HCT116 (cell line): Measurements from ENCODE around the gene PRDM2. TPM values are rescaled to one million over a fixed set of nuclear protein-coding genes. Genes with fewer than 3 reads are reported as not detected.

Source experiments
- ATAC-seq: fragments of 200-7000 bp; cut with Tn5 transposase; 2 replicates; pipeline ENCODE4 v1.9.1; 2020; ENCODE audit warnings: mild to moderate bottlenecking, moderate library complexity
- BruUV-seq: library from RNA; stranded (reverse); fragments of 400-500 nt; replicated peaks from 2 replicates; lab custom pipeline; 2021; lab: Mats Ljungman, UMichigan
- CTCF ChIA-PET: fragments of 300-600 bp; sonication (Branson Sonifier 250); formaldehyde crosslinking; loops from one replicate; lab custom pipeline; 2021; ENCODE audit warnings: antibody characterized with exemption; lab: Charles Lee
- POLR2A ChIA-PET: fragments of 300-600, 350-600 bp; sonication (Branson Sonifier 250); formaldehyde crosslinking; loops from one replicate; lab custom pipeline; 2021; ENCODE audit warnings: antibody characterized with exemption; lab: Charles Lee
- RAD21 ChIA-PET, 2 experiments: fragments of 300-600 bp; sonication (Branson Sonifier 250); formaldehyde crosslinking; loops; one replicate each; lab custom pipeline; 2023; ENCODE audit warnings: low total read pairs in 2 of 2; ENCODE audit not compliant: uncharacterized antibody in 2 of 2, unreplicated experiment in 2 of 2, low non-redundant PET in 1 of 2; lab: Charles Lee
- DNase-seq: peaks from one replicate; pipeline ENCODE4 v3.0.0-alpha.2; 2010; ENCODE audit warnings: low read depth, low spot score
- H2AFZ ChIP-seq: fragments of 200-600 bp; shearing (Covaris generic), sonication (generic); 2 replicates; pipeline ENCODE4 v1.6.1; 2017; ENCODE audit warnings: low read depth, mixed run types, mixed read lengths, antibody characterized with exemption, low read length; ENCODE audit not compliant: poor library complexity, severe bottlenecking
- H3K27ac ChIP-seq: 2 replicates; pipeline ENCODE4 v1.5.1; 2012; ENCODE audit warnings: low read depth, low read length
- H3K27me3 ChIP-seq: fragments of 200-600 bp; sonication (generic); 2 replicates; pipeline ENCODE4 v1.6.1; 2016; ENCODE audit warnings: mixed run types, low read length, mixed read lengths; ENCODE audit not compliant: insufficient read depth
- H3K36me3 ChIP-seq, 2 experiments: fragments of 200-500 bp in 1 of 2; fragments of 200-600 bp in 1 of 2; sonication (Bioruptor generic) in 1 of 2; sonication (generic) in 1 of 2; 2 replicates each; pipeline versions ENCODE4 v1.5.1 to v1.6.1; 2014 to 2016; ENCODE audit warnings: low read length in 2 of 2, inconsistent platforms in 1 of 2, mixed read lengths in 1 of 2, mixed run types in 1 of 2; ENCODE audit not compliant: insufficient read depth in 2 of 2, control insufficient read depth in 1 of 2
- H3K4me1 ChIP-seq, 2 experiments: fragments of 200-600 bp in 1 of 2; sonication (generic) in 1 of 2; 2 replicates each; pipeline versions ENCODE4 v1.5.1 to v1.6.1; 2012 to 2017; ENCODE audit warnings: low read length in 2 of 2, inconsistent platforms in 1 of 2, mild to moderate bottlenecking in 1 of 2, mixed read lengths in 1 of 2, mixed run types in 1 of 2, moderate library complexity in 1 of 2; ENCODE audit not compliant: insufficient read depth in 2 of 2, control insufficient read depth in 1 of 2
- H3K4me2 ChIP-seq: fragments of 200-600 bp; sonication (generic); 2 replicates; pipeline ENCODE4 v1.6.1; 2017; ENCODE audit warnings: mixed run types, low read length, mixed read lengths
- H3K4me3 ChIP-seq, 2 experiments: fragments of 200-600 bp in 1 of 2; sonication (generic) in 1 of 2; replicated peaks in 1 of 2; 2 replicates each; pipeline ENCODE4 v1.5.1; 2011 to 2016; ENCODE audit warnings: low read length in 2 of 2, control low read depth in 1 of 2, low read depth in 1 of 2, mild to moderate bottlenecking in 1 of 2, mixed read lengths in 1 of 2, mixed run types in 1 of 2
- H3K79me2 ChIP-seq: fragments of 200-600 bp; sonication (generic); 2 replicates; pipeline ENCODE4 v1.6.1; 2017; ENCODE audit warnings: mild to moderate bottlenecking, mixed run types, low read length, moderate library complexity, mixed read lengths; ENCODE audit not compliant: insufficient read depth
- H3K9ac ChIP-seq: fragments of 200-600 bp; sonication (generic); 2 replicates; pipeline ENCODE4 v1.6.1; 2016; ENCODE audit warnings: low read length, mixed read lengths
- H3K9me2 ChIP-seq: fragments of 200-600 bp; sonication (generic), shearing (Covaris generic); 2 replicates; pipeline ENCODE4 v1.6.1; 2017; ENCODE audit warnings: mixed run types, mild to moderate bottlenecking, moderate library complexity; ENCODE audit not compliant: insufficient read depth
- H3K9me3 ChIP-seq, 2 experiments: fragments of 200-500 bp in 1 of 2; fragments of 200-600 bp in 1 of 2; sonication (Bioruptor generic) in 1 of 2; sonication (generic) in 1 of 2; 2 replicates each; pipeline ENCODE4 v1.6.1; 2014 to 2017; ENCODE audit warnings: low read length in 2 of 2, mixed read lengths in 2 of 2, inconsistent platforms in 1 of 2, low read depth in 1 of 2, mild to moderate bottlenecking in 1 of 2, mixed run types in 1 of 2, moderate library complexity in 1 of 2; ENCODE audit not compliant: control insufficient read depth in 1 of 2, insufficient read depth in 1 of 2
- H4K20me1 ChIP-seq: fragments of 200-600 bp; sonication (generic), shearing (Covaris generic); 2 replicates; pipeline ENCODE4 v1.6.1; 2017; ENCODE audit warnings: mixed run types, mild to moderate bottlenecking, moderate library complexity; ENCODE audit not compliant: insufficient read depth
- CEBPB ChIP-seq: IDR thresholded peaks from 2 replicates; pipeline ENCODE4 v1.6.1; 2012; ENCODE audit warnings: low read depth
- EGR1 ChIP-seq: IDR thresholded peaks from 2 replicates; pipeline ENCODE4 v1.6.1; 2012; ENCODE audit warnings: low read depth
- ELF1 ChIP-seq: IDR thresholded peaks from 2 replicates; pipeline ENCODE4 v1.6.1; 2012; ENCODE audit warnings: low read depth, borderline replicate concordance
- EZH2 ChIP-seq: fragments of 200-600 bp; sonication (generic); IDR thresholded peaks from 2 replicates; pipeline ENCODE4 v1.6.1; 2017; ENCODE audit warnings: antibody characterized with exemption, mixed run types
- JUND ChIP-seq: IDR thresholded peaks from 2 replicates; pipeline ENCODE4 v1.6.1; 2012
- POLR2A ChIP-seq: IDR thresholded peaks from 2 replicates; pipeline ENCODE4 v1.7.0; 2011; ENCODE audit warnings: borderline replicate concordance; ENCODE audit not compliant: insufficient read depth, insufficient read length; ENCODE audit errors: extremely low read depth
- SIN3A ChIP-seq: IDR thresholded peaks from 2 replicates; pipeline ENCODE4 v1.6.1; 2012; ENCODE audit warnings: low read depth
- SP1 ChIP-seq: IDR thresholded peaks from 2 replicates; pipeline ENCODE4 v1.6.1; 2012; ENCODE audit warnings: low read depth
- TCF7L2 ChIP-seq: IDR thresholded peaks from 2 replicates; pipeline ENCODE4 v1.7.0; 2011; ENCODE audit warnings: borderline replicate concordance, inconsistent platforms; ENCODE audit not compliant: insufficient read depth, insufficient read length; ENCODE audit errors: extremely low read depth
- ZNF274 ChIP-seq: fragments of 200-500 bp; sonication (Bioruptor generic); IDR thresholded peaks from 2 replicates; pipeline ENCODE4 v1.6.1; 2014; ENCODE audit warnings: mild to moderate bottlenecking, low read depth, low read length, inconsistent platforms
- intact Hi-C: fragments of 100-400 bp; cut with micrococcal nuclease; formaldehyde crosslinking; loops from 2 replicates; pipeline ENCODE4 v1.10.0; 2022
- total RNA-seq: library from RNA; stranded (reverse); gene quantifications from one replicate; pipeline ENCODE4 v1.2.1, GENCODE V29; 2021; ENCODE audit not compliant: unreplicated experiment
- TF ChIP-seq, protein P1 (sequence below): IDR thresholded peaks from 2 replicates; pipeline ENCODE4 v1.6.1; 2012
- TF ChIP-seq, protein P2 (sequence below), 3 experiments: fragments of 200-600 bp in 1 of 3; sonication (generic) in 1 of 3; IDR thresholded peaks in 2 of 3; conservative IDR thresholded peaks in 1 of 3; 2 replicates each; pipeline ENCODE4 v1.5.1; 2012 to 2017; ENCODE audit warnings: low read depth in 2 of 3, low read length in 2 of 3, antibody characterized with exemption in 1 of 3, borderline replicate concordance in 1 of 3, control low read depth in 1 of 3, mild to moderate bottlenecking in 1 of 3, mixed read lengths in 1 of 3, mixed run types in 1 of 3, moderate library complexity in 1 of 3; ENCODE audit not compliant: insufficient read depth in 1 of 3
- TF ChIP-seq, protein P3 (sequence below): IDR thresholded peaks from 2 replicates; pipeline ENCODE4 v1.6.1; 2012
- TF ChIP-seq, protein P4 (sequence below): IDR thresholded peaks from 2 replicates; pipeline ENCODE4 v1.6.1; 2012; ENCODE audit warnings: low read depth

The PRDM2 gene
- total RNA-seq, 1 experiment from 2014 or later, result 17.3 TPM

DNA sequence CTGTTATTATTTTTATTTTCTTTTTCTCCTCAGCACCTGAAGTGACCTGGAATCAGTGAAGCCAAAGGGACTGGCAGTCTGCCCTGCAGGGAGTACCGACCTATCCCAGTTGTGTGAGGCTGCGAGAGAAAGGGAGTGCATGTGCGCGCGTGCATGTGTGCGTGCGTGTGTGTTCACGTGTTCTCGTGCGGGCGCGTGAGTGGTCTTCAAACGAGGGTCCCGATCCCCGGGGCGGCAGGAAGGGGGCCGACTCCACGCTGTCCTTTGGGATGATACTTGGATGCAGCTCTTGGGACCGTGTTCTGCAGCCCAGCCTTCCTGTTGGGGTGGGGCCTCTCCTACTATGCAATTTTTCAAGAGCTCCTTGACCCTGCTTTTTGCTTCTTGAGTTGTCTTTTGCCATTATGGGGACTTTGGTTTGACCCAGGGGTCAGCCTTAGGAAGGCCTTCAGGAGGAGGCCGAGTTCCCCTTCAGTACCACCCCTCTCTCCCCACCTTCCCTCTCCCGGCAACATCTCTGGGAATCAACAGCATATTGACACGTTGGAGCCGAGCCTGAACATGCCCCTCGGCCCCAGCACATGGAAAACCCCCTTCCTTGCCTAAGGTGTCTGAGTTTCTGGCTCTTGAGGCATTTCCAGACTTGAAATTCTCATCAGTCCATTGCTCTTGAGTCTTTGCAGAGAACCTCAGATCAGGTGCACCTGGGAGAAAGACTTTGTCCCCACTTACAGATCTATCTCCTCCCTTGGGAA, 123.3 kb downstream of the PRDM2 start:
- Histone ChIP-seq H3K9me2 (no peaks in the 10 kb centered on the region), H3K9ac (no peak overlapping the region), H3K27me3 (no peaks in the 10 kb centered on the region), H3K4me1 (no peaks in the 10 kb centered on the region), H3K36me3 (no peaks in the 10 kb centered on the region), H3K9me3 (no peaks in the 10 kb centered on the region), H3K4me3 (no peak overlapping the region), H2AFZ (no peak overlapping the region), H3K27ac (no peak overlapping the region), H4K20me1 (no peaks in the 10 kb centered on the region), H3K4me2 (no peak overlapping the region), H3K79me2 (no peaks in the 10 kb centered on the region)
- RAD21 ChIA-PET, result no interaction called here
- ATAC-seq (no peak), DNase-seq (no peak)
- CTCF ChIA-PET, result no interaction called here
- no TSS peak for BruUV-seq
- intact Hi-C loops, result no loop called here
- POLR2A ChIA-PET, result interaction anchor here (0.6 kb wide), 1 partner anchor 1425 kb away, joined by 3 read pairs; no protein-coding TSS in a partner anchor
- TF ChIP-seq, protein P1, sequence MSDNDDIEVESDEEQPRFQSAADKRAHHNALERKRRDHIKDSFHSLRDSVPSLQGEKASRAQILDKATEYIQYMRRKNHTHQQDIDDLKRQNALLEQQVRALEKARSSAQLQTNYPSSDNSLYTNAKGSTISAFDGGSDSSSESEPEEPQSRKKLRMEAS, result no peak
- TF ChIP-seq SIN3A (no peak), EGR1 (no peak), CEBPB (no peak), SP1 (no peak), JUND (no peak), EZH2 (no peak)

DNA sequence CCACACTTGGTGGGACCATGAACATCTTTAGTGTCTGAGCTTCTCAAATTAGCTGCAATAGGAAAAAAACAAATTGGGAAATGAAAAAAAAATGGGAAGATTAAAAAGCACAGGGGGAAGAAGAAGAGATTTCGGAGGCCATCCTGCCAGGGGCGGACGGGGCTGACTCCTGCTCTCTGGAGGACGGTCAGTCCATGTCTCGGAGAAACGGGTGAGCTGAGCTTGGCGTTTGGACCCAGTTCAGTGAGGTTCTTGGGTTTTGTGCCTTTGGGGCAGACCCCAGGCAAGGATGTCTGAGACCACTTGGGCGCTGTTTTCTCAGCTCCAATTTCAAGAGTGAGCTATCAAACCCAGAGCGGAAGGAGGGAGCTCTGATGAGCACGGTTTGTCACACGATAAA, 123.9 kb downstream of the PRDM2 start:
- Histone ChIP-seq H2AFZ (no peak overlapping the region), H3K4me1 (peaks cover 0 to 5% of the 10 kb centered on the region in 2 experiments; a peak in 1 of 4 replicates), H3K27me3 (no peaks in the 10 kb centered on the region), H3K4me3 (no peak overlapping the region), H3K79me2 (no peaks in the 10 kb centered on the region), H4K20me1 (no peaks in the 10 kb centered on the region), H3K9me2 (no peaks in the 10 kb centered on the region), H3K4me2 (no peak overlapping the region), H3K27ac (no peak overlapping the region), H3K36me3 (no peaks in the 10 kb centered on the region), H3K9ac (no peak overlapping the region), H3K9me3 (no peaks in the 10 kb centered on the region)
- RAD21 ChIA-PET, result no interaction called here
- CTCF ChIA-PET, result interaction anchor here (1.8 kb wide), 1 partner anchor 8 kb away, joined by 4 read pairs; no protein-coding TSS in a partner anchor
- POLR2A ChIA-PET, result no interaction called here
- ATAC-seq (no peak), DNase-seq (no peak)
- BruUV-seq, result no TSS peak
- intact Hi-C loops, result no loop called here
- TF ChIP-seq, protein P1, result no peak
- TF ChIP-seq ELF1 (no peak), SIN3A (no peak), CEBPB (no peak), ZNF274 (no peak), TCF7L2 (no peak), POLR2A (no peak)
- TF ChIP-seq, protein P2, sequence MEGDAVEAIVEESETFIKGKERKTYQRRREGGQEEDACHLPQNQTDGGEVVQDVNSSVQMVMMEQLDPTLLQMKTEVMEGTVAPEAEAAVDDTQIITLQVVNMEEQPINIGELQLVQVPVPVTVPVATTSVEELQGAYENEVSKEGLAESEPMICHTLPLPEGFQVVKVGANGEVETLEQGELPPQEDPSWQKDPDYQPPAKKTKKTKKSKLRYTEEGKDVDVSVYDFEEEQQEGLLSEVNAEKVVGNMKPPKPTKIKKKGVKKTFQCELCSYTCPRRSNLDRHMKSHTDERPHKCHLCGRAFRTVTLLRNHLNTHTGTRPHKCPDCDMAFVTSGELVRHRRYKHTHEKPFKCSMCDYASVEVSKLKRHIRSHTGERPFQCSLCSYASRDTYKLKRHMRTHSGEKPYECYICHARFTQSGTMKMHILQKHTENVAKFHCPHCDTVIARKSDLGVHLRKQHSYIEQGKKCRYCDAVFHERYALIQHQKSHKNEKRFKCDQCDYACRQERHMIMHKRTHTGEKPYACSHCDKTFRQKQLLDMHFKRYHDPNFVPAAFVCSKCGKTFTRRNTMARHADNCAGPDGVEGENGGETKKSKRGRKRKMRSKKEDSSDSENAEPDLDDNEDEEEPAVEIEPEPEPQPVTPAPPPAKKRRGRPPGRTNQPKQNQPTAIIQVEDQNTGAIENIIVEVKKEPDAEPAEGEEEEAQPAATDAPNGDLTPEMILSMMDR (IDR thresholded peaks at IDR 0.05 in 2 of 3, conservative IDR thresholded peaks at IDR 0.05 in 1 of 3; ENCODE audit: borderline replicate concordance in 1 of 3, insufficient read depth in 1 of 3, low read depth in 2 of 3, low read length in 2 of 3), result no peak
- TF ChIP-seq, protein P3, sequence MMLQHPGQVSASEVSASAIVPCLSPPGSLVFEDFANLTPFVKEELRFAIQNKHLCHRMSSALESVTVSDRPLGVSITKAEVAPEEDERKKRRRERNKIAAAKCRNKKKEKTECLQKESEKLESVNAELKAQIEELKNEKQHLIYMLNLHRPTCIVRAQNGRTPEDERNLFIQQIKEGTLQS, result no peak
- TF ChIP-seq, protein P4, sequence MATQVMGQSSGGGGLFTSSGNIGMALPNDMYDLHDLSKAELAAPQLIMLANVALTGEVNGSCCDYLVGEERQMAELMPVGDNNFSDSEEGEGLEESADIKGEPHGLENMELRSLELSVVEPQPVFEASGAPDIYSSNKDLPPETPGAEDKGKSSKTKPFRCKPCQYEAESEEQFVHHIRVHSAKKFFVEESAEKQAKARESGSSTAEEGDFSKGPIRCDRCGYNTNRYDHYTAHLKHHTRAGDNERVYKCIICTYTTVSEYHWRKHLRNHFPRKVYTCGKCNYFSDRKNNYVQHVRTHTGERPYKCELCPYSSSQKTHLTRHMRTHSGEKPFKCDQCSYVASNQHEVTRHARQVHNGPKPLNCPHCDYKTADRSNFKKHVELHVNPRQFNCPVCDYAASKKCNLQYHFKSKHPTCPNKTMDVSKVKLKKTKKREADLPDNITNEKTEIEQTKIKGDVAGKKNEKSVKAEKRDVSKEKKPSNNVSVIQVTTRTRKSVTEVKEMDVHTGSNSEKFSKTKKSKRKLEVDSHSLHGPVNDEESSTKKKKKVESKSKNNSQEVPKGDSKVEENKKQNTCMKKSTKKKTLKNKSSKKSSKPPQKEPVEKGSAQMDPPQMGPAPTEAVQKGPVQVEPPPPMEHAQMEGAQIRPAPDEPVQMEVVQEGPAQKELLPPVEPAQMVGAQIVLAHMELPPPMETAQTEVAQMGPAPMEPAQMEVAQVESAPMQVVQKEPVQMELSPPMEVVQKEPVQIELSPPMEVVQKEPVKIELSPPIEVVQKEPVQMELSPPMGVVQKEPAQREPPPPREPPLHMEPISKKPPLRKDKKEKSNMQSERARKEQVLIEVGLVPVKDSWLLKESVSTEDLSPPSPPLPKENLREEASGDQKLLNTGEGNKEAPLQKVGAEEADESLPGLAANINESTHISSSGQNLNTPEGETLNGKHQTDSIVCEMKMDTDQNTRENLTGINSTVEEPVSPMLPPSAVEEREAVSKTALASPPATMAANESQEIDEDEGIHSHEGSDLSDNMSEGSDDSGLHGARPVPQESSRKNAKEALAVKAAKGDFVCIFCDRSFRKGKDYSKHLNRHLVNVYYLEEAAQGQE, result no peak
